HG02571 (cell line): ENCODE results near the gene UEVLD.
A peak's percentile ranks its signal among the peaks of the same experiment; 100 is the strongest.

Experiments used
- ATAC-seq: cut with Tn5 transposase; IDR thresholded peaks from one replicate; pipeline ENCODE4 v1.9.1; 2021; ENCODE audit warnings: mild to moderate bottlenecking, moderate library complexity; ENCODE audit not compliant: unreplicated experiment

Gene UEVLD

GRCh38 chr11:18590571-18590970 is 2.0 kb upstream of the UEVLD start:
- ATAC-seq: no peak

- ATAC-seq: no peak
Observed at GRCh38 chr11:18581825-18582224, 6.7 kb downstream of the UEVLD start.

GRCh38 chr11:18580113-18580766 is 8.3 kb downstream of the UEVLD start:
- no peak for ATAC-seq

- ATAC-seq: no peak
Observed at GRCh38 chr11:18578975-18579598, 9.4 kb downstream of the UEVLD start.

GRCh38 chr11:18575361-18575760 is 13.2 kb downstream of the UEVLD start:
- ATAC-seq: no peak

GRCh38 chr11:18567081-18567480 is 21.5 kb downstream of the UEVLD start:
- no peak for ATAC-seq

GRCh38 chr11:18566406-18566805 is 22.1 kb downstream of the UEVLD start:
- no peak for ATAC-seq

- ATAC-seq: no peak
Observed at GRCh38 chr11:18564149-18564548, 24.4 kb downstream of the UEVLD start.

GRCh38 chr11:18563090-18563730 is 25.3 kb downstream of the UEVLD start:
- ATAC-seq: no peak

GRCh38 chr11:18548001-18548400 is 40.5 kb downstream of the UEVLD start:
- no peak for ATAC-seq

- ATAC-seq: no peak
Observed at GRCh38 chr11:18540207-18541009, 48.1 kb downstream of the UEVLD start.

- ATAC-seq: no peak
Observed at GRCh38 chr11:18536209-18536608, 52.3 kb downstream of the UEVLD start.

GRCh38 chr11:18534245-18534644 is 54.3 kb downstream of the UEVLD start:
- ATAC-seq: no peak

GRCh38 chr11:18533365-18533764 is 55.2 kb downstream of the UEVLD start:
- ATAC-seq: no peak

GRCh38 chr11:18527512-18527911 is 61.0 kb downstream of the UEVLD start:
- no peak for ATAC-seq

GRCh38 chr11:18526521-18527296 is 61.8 kb downstream of the UEVLD start, which contains the start of gene TSG101:
Gene TSG101 (minus strand): TSS chr11:18526942. CDS start chr11:18526816, 126 bp downstream.
- ATAC-seq: peak; percentile 98

- no peak for ATAC-seq
Observed at GRCh38 chr11:18526130-18526520, 62.4 kb downstream of the UEVLD start.

GRCh38 chr11:18524248-18524647 is 64.3 kb downstream of the UEVLD start:
- ATAC-seq: no peak

GRCh38 chr11:18523084-18523483 is 65.5 kb downstream of the UEVLD start:
- ATAC-seq: no peak

GRCh38 chr11:18522388-18522787 is 66.1 kb downstream of the UEVLD start:
- ATAC-seq: no peak

GRCh38 chr11:18521122-18521521 is 67.4 kb downstream of the UEVLD start:
- ATAC-seq: no peak
